Measurements from ENCODE around the gene CHCHD3. TPM values are rescaled to one million over a fixed set of nuclear protein-coding genes. Genes with fewer than 3 reads are reported as not detected.

The CHCHD3 gene
- total RNA-seq, 1 experiment from 2014 or later, result 181 TPM

GRCh38 chr7:132865366-132866143, 216.3 kb downstream of the CHCHD3 start:
- DNase-seq (ENCODE audit: low spot score), result no peak

GRCh38 chr7:132861940-132862554, 219.8 kb downstream of the CHCHD3 start:
- DNase-seq (ENCODE audit: low spot score), result no peak

GRCh38 chr7:132861424-132861823, 220.5 kb downstream of the CHCHD3 start:
- no peak for DNase-seq (ENCODE audit: low spot score)

GRCh38 chr7:132859199-132859598, 222.7 kb downstream of the CHCHD3 start:
- DNase-seq (ENCODE audit: low spot score), result no peak

GRCh38 chr7:132858760-132859159, 223.1 kb downstream of the CHCHD3 start:
- DNase-seq (ENCODE audit: low spot score), result no peak

- no peak for DNase-seq (ENCODE audit: low spot score)
Measured at GRCh38 chr7:132858251-132858650, 223.6 kb downstream of the CHCHD3 start.

- DNase-seq (ENCODE audit: low spot score), result no peak
Measured at GRCh38 chr7:132857703-132858102, 224.2 kb downstream of the CHCHD3 start.

- no peak for DNase-seq (ENCODE audit: low spot score)
Measured at GRCh38 chr7:132857031-132857430, 224.9 kb downstream of the CHCHD3 start.

- no peak for DNase-seq (ENCODE audit: low spot score)
Measured at GRCh38 chr7:132856416-132856815, 225.5 kb downstream of the CHCHD3 start.

- DNase-seq (ENCODE audit: low spot score), result no peak
Measured at GRCh38 chr7:132855901-132856300, 226.0 kb downstream of the CHCHD3 start.

GRCh38 chr7:132854238-132854637, 227.7 kb downstream of the CHCHD3 start:
- no peak for DNase-seq (ENCODE audit: low spot score)

GRCh38 chr7:132847376-132847775, 234.5 kb downstream of the CHCHD3 start:
- no peak for DNase-seq (ENCODE audit: low spot score)

GRCh38 chr7:132846086-132846485, 235.8 kb downstream of the CHCHD3 start:
- DNase-seq (ENCODE audit: low spot score), result no peak

GRCh38 chr7:132842478-132842877, 239.4 kb downstream of the CHCHD3 start:
- DNase-seq (ENCODE audit: low spot score), result no peak

GRCh38 chr7:132840199-132840598, 241.7 kb downstream of the CHCHD3 start:
- DNase-seq (ENCODE audit: low spot score), result no peak

GRCh38 chr7:132838313-132838712, 243.6 kb downstream of the CHCHD3 start:
- DNase-seq (ENCODE audit: low spot score), result no peak

GRCh38 chr7:132837529-132837928, 244.4 kb downstream of the CHCHD3 start:
- no peak for DNase-seq (ENCODE audit: low spot score)

GRCh38 chr7:132836746-132837145, 245.1 kb downstream of the CHCHD3 start:
- peak; percentile 5 for DNase-seq (ENCODE audit: low spot score)

GRCh38 chr7:132830941-132831340, 250.9 kb downstream of the CHCHD3 start:
- no peak for DNase-seq (ENCODE audit: low spot score)

GRCh38 chr7:132828502-132828901, 253.4 kb downstream of the CHCHD3 start:
- no peak for DNase-seq (ENCODE audit: low spot score)

- no peak for DNase-seq (ENCODE audit: low spot score)
Measured at GRCh38 chr7:132825932-132826835, 255.7 kb downstream of the CHCHD3 start.

GRCh38 chr7:132825222-132825621, 256.7 kb downstream of the CHCHD3 start:
- DNase-seq (ENCODE audit: low spot score), result no peak

All from A172 (cell line).